COLO668 (cell line): ENCODE results near the gene ATF2.

Experiments used
- DNase-seq: peaks from one replicate; lab custom pipeline; 2025; ENCODE audit not compliant: unreplicated experiment; lab: John Stamatoyannopoulos, UW

ATF2 gene

GRCh38 chr2:175167792-175168563, at the start of gene ATF2:
Gene ATF2, minus strand, starts transcription at chr2:175168203. Its CDS starts 31,760 bp downstream, at chr2:175136443.
- peak; percentile 97 for DNase-seq

GRCh38 chr2:175207741-175208438, 39.9 kb upstream of the ATF2 start:
- DNase-seq: no peak

GRCh38 chr2:175206866-175207265, 38.9 kb upstream of the ATF2 start:
- no peak for DNase-seq

- no peak for DNase-seq
Observed at GRCh38 chr2:175205523-175205922, 37.5 kb upstream of the ATF2 start.

GRCh38 chr2:175203621-175204496, 35.9 kb upstream of the ATF2 start:
- peak; percentile 36 for DNase-seq

GRCh38 chr2:175195012-175195411, 27.0 kb upstream of the ATF2 start:
- no peak for DNase-seq

GRCh38 chr2:175188761-175189160, 20.8 kb upstream of the ATF2 start:
- DNase-seq: no peak

GRCh38 chr2:175187378-175187777, 19.4 kb upstream of the ATF2 start:
- DNase-seq: no peak

- no peak for DNase-seq
Observed at GRCh38 chr2:175183674-175184073, 15.7 kb upstream of the ATF2 start.

GRCh38 chr2:175181877-175182308, 13.9 kb upstream of the ATF2 start:
- no peak for DNase-seq

GRCh38 chr2:175181104-175181876, 13.3 kb upstream of the ATF2 start, which contains the start of gene ATP5MC3:
Gene ATP5MC3, minus strand, starts transcription at chr2:175181710. Its CDS starts 317 bp downstream, at chr2:175181393.
- peak; percentile 97 for DNase-seq

GRCh38 chr2:175180701-175181103, 12.7 kb upstream of the ATF2 start:
- DNase-seq: peak; percentile 34

- DNase-seq: no peak
Observed at GRCh38 chr2:175176624-175177023, 8.6 kb upstream of the ATF2 start.

- DNase-seq: no peak
Observed at GRCh38 chr2:175175896-175176295, 7.9 kb upstream of the ATF2 start.

GRCh38 chr2:175175320-175175719, 7.3 kb upstream of the ATF2 start:
- no peak for DNase-seq

- no peak for DNase-seq
Observed at GRCh38 chr2:175170659-175171304, 2.8 kb upstream of the ATF2 start.

- DNase-seq: no peak
Observed at GRCh38 chr2:175169191-175169590, 1.2 kb upstream of the ATF2 start.

GRCh38 chr2:175168564-175168945, 552 bp upstream of the ATF2 start:
- no peak for DNase-seq

GRCh38 chr2:175167076-175167791, 769 bp downstream of the ATF2 start:
- DNase-seq: peak; percentile 31
